Kidney epithelial cell (primary cell): ENCODE results near the gene KLB. TPM values are rescaled to one million over a fixed set of nuclear protein-coding genes. Genes with fewer than 3 reads are reported as not detected.
"Not testable (repeated sequence)": the region's sequence is repeated elsewhere in the genome, so short reads cannot be mapped to it uniquely, and the experiment has no call there.

Experiments used
- DNase-seq: peaks from one replicate; pipeline ENCODE4 v3.0.0-alpha.2; 2010; ENCODE audit warnings: low read depth
- H3K27me3 ChIP-seq: 2 replicates; pipeline ENCODE4 v1.6.0; 2011; ENCODE audit warnings: low read length; ENCODE audit not compliant: control insufficient read depth, insufficient read depth
- H3K36me3 ChIP-seq: 2 replicates; pipeline ENCODE4 v1.5.1; 2011; ENCODE audit warnings: low read length; ENCODE audit not compliant: control insufficient read depth, insufficient read depth
- H3K4me3 ChIP-seq: 2 replicates; pipeline ENCODE4 v1.5.1; 2011; ENCODE audit warnings: low read depth, mild to moderate bottlenecking, control low read depth, low read length
- total RNA-seq: library from RNA; depleted of rRNA; stranded (reverse); fragments of >200 nt; gene quantifications from 2 replicates; pipeline ENCODE4 v1.2.3, GENCODE V29; 2015
- TF ChIP-seq, protein P1 (sequence below): IDR thresholded peaks from 2 replicates; pipeline ENCODE4 v1.5.1; 2011; ENCODE audit warnings: mild to moderate bottlenecking, moderate library complexity, low read length, control low read depth, inconsistent platforms; ENCODE audit not compliant: insufficient read depth, poor library complexity, severe bottlenecking

KLB gene
- total RNA-seq, 1 donor from 2014 or later: 0.21 TPM

DNA sequence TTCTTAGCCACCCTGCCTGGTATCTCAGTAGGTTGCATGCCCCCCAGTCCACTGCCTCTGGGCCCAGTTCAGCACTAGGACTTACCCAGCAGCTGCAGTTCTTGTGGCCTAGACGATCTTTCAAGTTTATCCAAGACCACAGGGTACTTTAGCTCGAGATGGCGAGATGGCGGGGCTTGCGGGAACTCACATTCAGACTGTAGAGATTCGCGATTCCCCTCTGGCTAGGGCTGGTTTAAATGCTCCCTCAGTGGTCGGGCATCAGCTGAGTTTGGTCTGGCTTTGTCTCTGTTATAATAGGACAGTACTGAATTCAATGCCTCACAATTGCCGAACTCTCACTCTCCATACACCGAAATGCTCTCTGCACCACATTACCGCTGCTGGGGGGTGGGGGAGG is 22.2 kb upstream of the KLB start:
- DNase-seq: no peak
- TF ChIP-seq, protein P1, sequence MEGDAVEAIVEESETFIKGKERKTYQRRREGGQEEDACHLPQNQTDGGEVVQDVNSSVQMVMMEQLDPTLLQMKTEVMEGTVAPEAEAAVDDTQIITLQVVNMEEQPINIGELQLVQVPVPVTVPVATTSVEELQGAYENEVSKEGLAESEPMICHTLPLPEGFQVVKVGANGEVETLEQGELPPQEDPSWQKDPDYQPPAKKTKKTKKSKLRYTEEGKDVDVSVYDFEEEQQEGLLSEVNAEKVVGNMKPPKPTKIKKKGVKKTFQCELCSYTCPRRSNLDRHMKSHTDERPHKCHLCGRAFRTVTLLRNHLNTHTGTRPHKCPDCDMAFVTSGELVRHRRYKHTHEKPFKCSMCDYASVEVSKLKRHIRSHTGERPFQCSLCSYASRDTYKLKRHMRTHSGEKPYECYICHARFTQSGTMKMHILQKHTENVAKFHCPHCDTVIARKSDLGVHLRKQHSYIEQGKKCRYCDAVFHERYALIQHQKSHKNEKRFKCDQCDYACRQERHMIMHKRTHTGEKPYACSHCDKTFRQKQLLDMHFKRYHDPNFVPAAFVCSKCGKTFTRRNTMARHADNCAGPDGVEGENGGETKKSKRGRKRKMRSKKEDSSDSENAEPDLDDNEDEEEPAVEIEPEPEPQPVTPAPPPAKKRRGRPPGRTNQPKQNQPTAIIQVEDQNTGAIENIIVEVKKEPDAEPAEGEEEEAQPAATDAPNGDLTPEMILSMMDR: no peak
- H3K36me3 ChIP-seq: no peaks in the 10 kb centered on the region
- no peak overlapping the region for H3K4me3 ChIP-seq
- H3K27me3 ChIP-seq: no peaks in the 10 kb centered on the region

DNA sequence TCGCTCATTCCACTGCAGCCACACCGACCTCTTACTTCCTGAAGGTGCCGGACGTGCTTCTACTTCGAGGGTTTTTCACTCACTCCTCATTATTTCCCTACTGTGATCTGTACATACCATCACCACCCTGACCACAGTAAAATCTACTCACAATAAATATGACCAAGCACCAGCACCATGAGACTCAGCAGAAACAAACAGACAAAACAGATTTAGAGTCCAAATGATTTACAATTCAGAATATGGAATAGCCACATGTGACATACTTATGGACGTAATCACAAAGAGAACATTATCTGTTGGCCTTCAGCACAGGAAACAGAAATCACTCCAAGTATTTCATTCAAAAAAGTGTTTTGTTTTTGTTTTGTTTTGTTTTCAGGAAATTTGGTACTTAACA is 16.1 kb upstream of the KLB start:
- no peak for DNase-seq
- Histone ChIP-seq H3K27me3 (no peaks in the 10 kb centered on the region), H3K36me3 (no peaks in the 10 kb centered on the region), H3K4me3 (no peak overlapping the region)
- TF ChIP-seq, protein P1: no peak

DNA sequence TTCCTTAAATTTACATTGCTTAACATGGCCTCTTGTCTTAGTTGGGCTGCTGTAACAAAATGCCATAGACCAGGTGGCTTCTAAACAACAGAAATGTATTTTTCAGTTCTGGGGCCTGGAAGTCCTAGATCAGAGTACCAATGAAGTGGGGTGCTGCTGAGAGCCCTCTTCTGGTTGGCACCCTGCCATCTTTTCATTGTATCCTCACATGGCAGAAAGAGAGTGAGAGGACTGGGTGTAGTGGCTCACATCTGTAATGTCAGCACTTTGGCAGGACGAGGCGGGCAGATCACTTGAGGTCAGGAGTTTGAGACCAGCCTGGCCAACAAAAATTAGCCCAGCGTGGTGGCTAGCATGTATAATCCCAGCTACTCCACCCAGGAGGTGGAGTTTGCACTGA is 12.0 kb upstream of the KLB start:
- Histone ChIP-seq H3K36me3 (no peaks in the 10 kb centered on the region), H3K27me3 (no peaks in the 10 kb centered on the region), H3K4me3 (no peak overlapping the region)
- no peak for DNase-seq
- TF ChIP-seq, protein P1: no peak

- not testable (repeated sequence) for H3K27me3 ChIP-seq, H3K36me3 ChIP-seq, H3K4me3 ChIP-seq, DNase-seq
Observed at GRCh38 chr4:39401640-39402039, 5.1 kb upstream of the KLB start.

DNA sequence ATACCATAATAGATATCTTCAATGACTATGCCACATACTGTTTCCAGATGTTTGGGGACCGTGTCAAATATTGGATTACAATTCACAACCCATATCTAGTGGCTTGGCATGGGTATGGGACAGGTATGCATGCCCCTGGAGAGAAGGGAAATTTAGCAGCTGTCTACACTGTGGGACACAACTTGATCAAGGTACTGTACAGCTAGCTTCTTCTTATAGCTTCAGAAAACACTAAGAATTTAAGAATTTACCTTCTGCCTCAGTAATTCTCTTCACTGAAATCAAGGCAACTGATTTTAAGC is 805 bp downstream of the KLB start:
- Histone ChIP-seq H3K4me3 (no peak overlapping the region), H3K36me3 (no peaks in the 10 kb centered on the region), H3K27me3 (no peaks in the 10 kb centered on the region)
- TF ChIP-seq, protein P1: no peak
- DNase-seq: no peak

DNA sequence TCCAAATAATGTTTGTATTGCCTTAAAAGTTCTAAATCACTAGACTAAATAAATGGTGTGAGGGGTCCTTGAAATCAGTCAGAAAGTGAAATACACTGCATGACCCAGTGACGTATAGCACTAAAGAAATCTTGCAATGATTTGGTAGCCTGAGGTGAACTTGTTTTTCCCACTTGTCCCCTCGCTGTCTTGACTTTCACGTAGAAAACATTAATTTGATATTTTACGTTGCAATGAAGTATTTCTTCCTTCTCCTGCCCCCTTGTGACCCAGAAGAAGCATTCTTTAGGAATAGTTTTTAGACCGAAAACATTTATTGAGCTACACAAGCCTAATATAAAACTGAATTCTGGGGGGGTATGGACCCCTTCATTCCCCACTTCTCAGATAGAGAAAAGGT is 3.7 kb downstream of the KLB start:
- Histone ChIP-seq H3K4me3 (no peak overlapping the region), H3K27me3 (no peaks in the 10 kb centered on the region), H3K36me3 (no peaks in the 10 kb centered on the region)
- TF ChIP-seq, protein P1: no peak
- DNase-seq: no peak

DNA sequence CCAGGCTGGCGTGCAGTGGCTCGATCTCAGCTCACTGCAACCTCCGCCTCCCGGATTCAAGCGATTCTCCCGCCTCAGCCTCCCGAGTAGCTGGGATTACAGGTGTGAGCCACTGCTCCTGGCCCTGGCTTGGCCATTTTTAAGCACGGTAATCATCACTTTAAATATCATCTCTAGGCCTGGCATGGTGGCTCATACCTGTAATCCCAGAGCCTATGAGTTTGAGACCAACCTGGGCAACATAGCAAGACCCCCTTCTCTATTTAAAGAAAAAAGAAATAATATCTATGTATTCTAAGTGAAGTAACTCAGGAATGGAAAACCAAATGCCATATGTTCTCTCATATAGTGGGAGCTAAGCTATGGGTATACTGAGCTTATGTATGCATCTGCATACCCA is 4.8 kb downstream of the KLB start:
- not testable (repeated sequence) for H3K4me3 ChIP-seq, H3K36me3 ChIP-seq, H3K27me3 ChIP-seq, DNase-seq
